Peyer's patch (tissue), 4 donors: ENCODE results near the gene CCL24.

Experiments
- POLR2A ChIP-seq, 2 donors: fragments of 450-650 bp; IDR thresholded peaks; one replicate each; pipeline ENCODE4 v1.5.1; 2017; ENCODE audit warnings: antibody characterized with exemption in 2 of 2, mild to moderate bottlenecking in 2 of 2, moderate library complexity in 2 of 2
- TF ChIP-seq, protein P1 (sequence below), 6 experiments: fragments of 450-650 bp in 4 of 6; fragments of 200-600 bp in 2 of 6; sonication (generic) in 1 of 6; IDR thresholded peaks; one replicate each; pipeline ENCODE4 v1.5.1; 2017 to 2019; ENCODE audit warnings: antibody characterized with exemption in 6 of 6, mild to moderate bottlenecking in 3 of 6, moderate library complexity in 1 of 6

DNA sequence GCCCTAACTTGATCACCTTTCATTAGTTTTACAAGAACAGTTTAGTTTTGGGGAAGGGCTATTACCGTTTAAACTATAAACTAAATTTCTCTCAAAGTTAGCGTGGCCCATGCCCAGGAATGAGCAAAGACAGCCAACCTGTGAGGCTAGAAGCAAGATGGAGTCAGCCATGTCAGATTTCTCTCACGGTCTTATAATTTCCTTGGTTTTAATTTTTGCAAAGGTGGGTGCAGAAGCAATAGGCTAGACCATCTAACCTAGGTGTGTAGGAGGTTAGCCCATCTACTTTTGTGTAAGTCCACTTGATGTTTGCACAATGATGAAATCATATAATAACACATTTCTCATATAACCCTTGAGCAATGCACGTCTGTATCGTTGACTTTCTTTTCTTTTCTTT lies 8.9 kb downstream of the CCL24 start:
- TF ChIP-seq, protein P1, sequence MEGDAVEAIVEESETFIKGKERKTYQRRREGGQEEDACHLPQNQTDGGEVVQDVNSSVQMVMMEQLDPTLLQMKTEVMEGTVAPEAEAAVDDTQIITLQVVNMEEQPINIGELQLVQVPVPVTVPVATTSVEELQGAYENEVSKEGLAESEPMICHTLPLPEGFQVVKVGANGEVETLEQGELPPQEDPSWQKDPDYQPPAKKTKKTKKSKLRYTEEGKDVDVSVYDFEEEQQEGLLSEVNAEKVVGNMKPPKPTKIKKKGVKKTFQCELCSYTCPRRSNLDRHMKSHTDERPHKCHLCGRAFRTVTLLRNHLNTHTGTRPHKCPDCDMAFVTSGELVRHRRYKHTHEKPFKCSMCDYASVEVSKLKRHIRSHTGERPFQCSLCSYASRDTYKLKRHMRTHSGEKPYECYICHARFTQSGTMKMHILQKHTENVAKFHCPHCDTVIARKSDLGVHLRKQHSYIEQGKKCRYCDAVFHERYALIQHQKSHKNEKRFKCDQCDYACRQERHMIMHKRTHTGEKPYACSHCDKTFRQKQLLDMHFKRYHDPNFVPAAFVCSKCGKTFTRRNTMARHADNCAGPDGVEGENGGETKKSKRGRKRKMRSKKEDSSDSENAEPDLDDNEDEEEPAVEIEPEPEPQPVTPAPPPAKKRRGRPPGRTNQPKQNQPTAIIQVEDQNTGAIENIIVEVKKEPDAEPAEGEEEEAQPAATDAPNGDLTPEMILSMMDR (IDR thresholded peaks at IDR 0.05): no peak
- no peak for TF ChIP-seq POLR2A (IDR thresholded peaks at IDR 0.05)
